ENCODE results near the gene ACSL6. TPM values are rescaled to one million over a fixed set of nuclear protein-coding genes. Genes with fewer than 3 reads are reported as not detected.
A peak's percentile ranks its signal among the peaks of the same experiment; 100 is the strongest.

Gene ACSL6
- total and polyA plus RNA-seq, 2 donors (not counting 1 experiment from before 2014, with no cell fraction given), result 0.03 to 0.62 TPM

GRCh38 chr5:132010645-132010988 lies 841 bp downstream of the ACSL6 start:
- no peak overlapping the region for H3K27ac Mint-ChIP-seq
- H3K4me1 Mint-ChIP-seq, result peaks cover 14% of the 10 kb centered on the region
- Histone ChIP-seq H3K9ac (ENCODE audit: low read length) (no peak overlapping the region), H3K4me3 (ENCODE audit: control extremely low read depth in 1 of 5, extremely low read depth in 1 of 5, insufficient read depth in 1 of 5, low read depth in 2 of 5, low read length in 4 of 5) (no peak overlapping the region), H3K27me3 (replicated peaks in 1 of 4; ENCODE audit: control extremely low read depth in 1 of 4, control insufficient read depth in 3 of 4, insufficient read depth in 4 of 4, low read length in 3 of 4) (peaks cover 0 to 48% (median 18%) of the 10 kb centered on the region in 4 experiments), H3K9me3 (ENCODE audit: control extremely low read depth in 1 of 3, control insufficient read depth in 2 of 3, insufficient read depth in 1 of 3, low read length in 2 of 3) (peaks cover 0 to 9% (median 0%) of the 10 kb centered on the region in 3 donors), H3K27ac (ENCODE audit: low read length in 2 of 2) (no peak overlapping the region), H2AFZ (ENCODE audit: insufficient read depth, low read depth, low read length, poor library complexity, severe bottlenecking) (peak overlapping the region; percentile 60), H3K4me1 (ENCODE audit: control insufficient read depth in 2 of 2, insufficient read depth in 2 of 2, low read length in 2 of 2) (peaks cover 12% of the 10 kb centered on the region in 2 donors), H3K36me3 (replicated peaks in 1 of 2; ENCODE audit: control extremely low read depth in 1 of 2, control insufficient read depth in 1 of 2, extremely low read depth in 1 of 2, insufficient read depth in 2 of 2, low read length in 1 of 2) (no peaks in the 10 kb centered on the region), H4K20me1 (ENCODE audit: control insufficient read depth, insufficient read depth, low read length, poor library complexity, severe bottlenecking) (no peaks in the 10 kb centered on the region), H3K4me2 (replicated peaks; ENCODE audit: low read depth, low read length, poor library complexity, severe bottlenecking) (peak overlapping the region; percentile 96), H3K79me2 (ENCODE audit: control insufficient read depth, insufficient read depth, low read length) (no peaks in the 10 kb centered on the region)
- DNase-seq (peak; percentile 13), ATAC-seq (ENCODE audit: low read depth) (no peak)
- intact Hi-C loops (cut with micrococcal nuclease), result no loop called here
- H3K4me3 Mint-ChIP-seq, result peak overlapping the region; percentile 83
- ChIA-PET CTCF (interaction anchor here (0.6 to 7.6 kb wide), 2 partner anchors 420 to 444 kb away, joined by 3 to 405 read pairs; no protein-coding TSS in a partner anchor), POLR2A (no interaction called here)
- 76% methylated on average over 6 of the region's 6 CpGs for WGBS (ENCODE audit: insufficient coverage)
- no peaks in the 10 kb centered on the region for H3K9me3 Mint-ChIP-seq (ENCODE audit: insufficient read depth)
- peaks cover 54% of the 10 kb centered on the region for H3K27me3 Mint-ChIP-seq
- TF ChIP-seq EZH2 (IDR thresholded peaks at IDR 0.05; ENCODE audit: borderline replicate concordance, insufficient read depth, low read depth, low read length, poor library complexity, severe bottlenecking) (no peak), CTCF (IDR thresholded peaks at IDR 0.05) (no peak)

GRCh38 chr5:132009706-132010405 lies 1.6 kb downstream of the ACSL6 start:
- H4K20me1 ChIP-seq (ENCODE audit: control insufficient read depth, insufficient read depth, low read length, poor library complexity, severe bottlenecking), result no peaks in the 10 kb centered on the region
- ChIA-PET CTCF (interaction anchor here (1.4 to 7.6 kb wide), 2 partner anchors 199 to 419 kb away, joined by 3 to 405 read pairs; no protein-coding TSS in a partner anchor), POLR2A (no interaction called here)
- peak overlapping the region; percentile 83 for H3K4me3 Mint-ChIP-seq
- no peak for TF ChIP-seq EZH2 (IDR thresholded peaks at IDR 0.05; ENCODE audit: borderline replicate concordance, insufficient read depth, low read depth, low read length, poor library complexity, severe bottlenecking)
- TF ChIP-seq CTCF (IDR thresholded peaks at IDR 0.05), result no peak
- H3K36me3 ChIP-seq (replicated peaks in 1 of 2; ENCODE audit: control extremely low read depth in 1 of 2, control insufficient read depth in 1 of 2, extremely low read depth in 1 of 2, insufficient read depth in 2 of 2, low read length in 1 of 2), result no peaks in the 10 kb centered on the region
- ATAC-seq (ENCODE audit: low read depth) (no peak), DNase-seq (no peak)
- H3K27me3 ChIP-seq (replicated peaks in 1 of 4; ENCODE audit: control extremely low read depth in 1 of 4, control insufficient read depth in 3 of 4, insufficient read depth in 4 of 4, low read length in 3 of 4), result peaks cover 0 to 48% (median 18%) of the 10 kb centered on the region in 4 experiments
- H3K9me3 ChIP-seq (ENCODE audit: control extremely low read depth in 1 of 3, control insufficient read depth in 2 of 3, insufficient read depth in 1 of 3, low read length in 2 of 3), result peaks cover 0 to 9% (median 0%) of the 10 kb centered on the region in 3 donors
- H3K9me3 Mint-ChIP-seq (ENCODE audit: insufficient read depth), result no peaks in the 10 kb centered on the region
- intact Hi-C loops (cut with micrococcal nuclease), result loop anchor here (5.0 kb wide), 1 partner anchor 493 kb away; no protein-coding TSS in a partner anchor
- peaks cover 47% of the 10 kb centered on the region for H3K27me3 Mint-ChIP-seq
- no peak overlapping the region for H3K4me2 ChIP-seq (replicated peaks; ENCODE audit: low read depth, low read length, poor library complexity, severe bottlenecking)
- no peak overlapping the region for H3K9ac ChIP-seq (ENCODE audit: low read length)
- H3K4me1 Mint-ChIP-seq, result peaks cover 14% of the 10 kb centered on the region
- no peak overlapping the region for H3K4me3 ChIP-seq (ENCODE audit: control extremely low read depth in 1 of 5, extremely low read depth in 1 of 5, insufficient read depth in 1 of 5, low read depth in 2 of 5, low read length in 4 of 5)
- H3K27ac Mint-ChIP-seq, result no peak overlapping the region
- H3K4me1 ChIP-seq (ENCODE audit: control insufficient read depth in 2 of 2, insufficient read depth in 2 of 2, low read length in 2 of 2), result peaks cover 12% of the 10 kb centered on the region in 2 donors
- 100% methylated on average over 2 of the region's 3 CpGs for WGBS (ENCODE audit: insufficient coverage)
- H3K79me2 ChIP-seq (ENCODE audit: control insufficient read depth, insufficient read depth, low read length), result no peaks in the 10 kb centered on the region
- H3K27ac ChIP-seq (ENCODE audit: low read length in 2 of 2), result no peak overlapping the region
- no peak overlapping the region for H2AFZ ChIP-seq (ENCODE audit: insufficient read depth, low read depth, low read length, poor library complexity, severe bottlenecking)
